Measurements from ENCODE around the gene KHK.

The KHK gene

GRCh38 chr2:27054721-27055120 is 31.9 kb upstream of the KHK start:
- DNase-seq (ENCODE audit: low read depth, low spot score), result no peak
- no peak overlapping the region for H3K27ac ChIP-seq
- H3K36me3 ChIP-seq (ENCODE audit: insufficient read depth, low read length), result peaks cover 50% of the 10 kb centered on the region
- H3K9ac ChIP-seq (ENCODE audit: insufficient read length), result no peak overlapping the region
- no peak overlapping the region for H3K4me3 ChIP-seq
- no peaks in the 10 kb centered on the region for H3K9me3 ChIP-seq (ENCODE audit: low read depth, low read length)
- TF ChIP-seq EZH2 (IDR thresholded peaks at IDR 0.05) (no peak), FOXP2 (optimal IDR thresholded peaks at IDR 0.05; ENCODE audit: control extremely low read depth, extremely low read length, insufficient read depth) (no peak), POLR2AphosphoS5 (IDR thresholded peaks at IDR 0.05; ENCODE audit: borderline replicate concordance, low read depth, low read length) (no peak)

DNA sequence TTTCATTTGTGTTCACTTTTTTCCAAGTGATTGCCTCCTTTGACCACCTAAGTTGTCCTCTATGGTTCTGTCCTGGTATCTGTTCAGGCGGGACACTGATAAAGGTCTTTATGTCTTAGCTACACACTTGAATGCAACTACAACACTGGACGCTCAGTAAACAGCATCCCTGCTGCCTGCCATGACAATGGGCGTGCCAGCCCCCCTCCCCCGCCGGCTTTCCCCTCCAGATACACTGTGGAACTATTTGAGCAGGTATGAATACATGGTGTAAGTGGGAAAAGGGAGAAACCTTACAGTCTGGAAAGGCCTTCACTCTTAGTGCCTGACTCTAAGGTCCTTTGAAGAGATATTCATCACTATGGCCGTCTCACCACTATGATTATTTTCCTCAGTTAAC is 29.4 kb upstream of the KHK start:
- H3K36me3 ChIP-seq (ENCODE audit: insufficient read depth, low read length), result peaks cover 50% of the 10 kb centered on the region
- no peak for DNase-seq (ENCODE audit: low read depth, low spot score)
- no peak overlapping the region for H3K9ac ChIP-seq (ENCODE audit: insufficient read length)
- no peak overlapping the region for H3K4me3 ChIP-seq
- TF ChIP-seq POLR2AphosphoS5 (IDR thresholded peaks at IDR 0.05; ENCODE audit: borderline replicate concordance, low read depth, low read length) (no peak), FOXP2 (optimal IDR thresholded peaks at IDR 0.05; ENCODE audit: control extremely low read depth, extremely low read length, insufficient read depth) (no peak), EZH2 (IDR thresholded peaks at IDR 0.05) (no peak)
- H3K27ac ChIP-seq, result no peak overlapping the region
- H3K9me3 ChIP-seq (ENCODE audit: low read depth, low read length), result no peaks in the 10 kb centered on the region

GRCh38 chr2:27058210-27058609 is 28.4 kb upstream of the KHK start:
- H3K9me3 ChIP-seq (ENCODE audit: low read depth, low read length), result no peaks in the 10 kb centered on the region
- no peak overlapping the region for H3K9ac ChIP-seq (ENCODE audit: insufficient read length)
- no peak overlapping the region for H3K27ac ChIP-seq
- H3K36me3 ChIP-seq (ENCODE audit: insufficient read depth, low read length), result peaks cover 50% of the 10 kb centered on the region
- no peak for DNase-seq (ENCODE audit: low read depth, low spot score)
- H3K4me3 ChIP-seq, result no peak overlapping the region
- TF ChIP-seq FOXP2 (optimal IDR thresholded peaks at IDR 0.05; ENCODE audit: control extremely low read depth, extremely low read length, insufficient read depth), result no peak

- Histone ChIP-seq H3K4me3 (no peak overlapping the region), H3K9me3 (ENCODE audit: low read depth, low read length) (no peaks in the 10 kb centered on the region), H3K36me3 (ENCODE audit: insufficient read depth, low read length) (peaks cover 46% of the 10 kb centered on the region), H3K27ac (no peak overlapping the region), H3K9ac (ENCODE audit: insufficient read length) (no peak overlapping the region)
- DNase-seq (ENCODE audit: low read depth, low spot score), result no peak
- TF ChIP-seq EZH2 (IDR thresholded peaks at IDR 0.05) (no peak), POLR2AphosphoS5 (IDR thresholded peaks at IDR 0.05; ENCODE audit: borderline replicate concordance, low read depth, low read length) (no peak), FOXP2 (optimal IDR thresholded peaks at IDR 0.05; ENCODE audit: control extremely low read depth, extremely low read length, insufficient read depth) (no peak)
These were observed 27.3 kb upstream of the KHK start for GRCh38 chr2:27059141-27059820.

- Histone ChIP-seq H3K4me3 (no peak overlapping the region), H3K36me3 (ENCODE audit: insufficient read depth, low read length) (peaks cover 36% of the 10 kb centered on the region), H3K9ac (ENCODE audit: insufficient read length) (no peak overlapping the region), H3K27ac (0 out of 2 replicates have a peak overlapping the region, but pooled peaks have one; percentile 7), H3K9me3 (ENCODE audit: low read depth, low read length) (no peaks in the 10 kb centered on the region)
- TF ChIP-seq EZH2 (IDR thresholded peaks at IDR 0.05) (no peak), POLR2AphosphoS5 (IDR thresholded peaks at IDR 0.05; ENCODE audit: borderline replicate concordance, low read depth, low read length) (no peak), FOXP2 (optimal IDR thresholded peaks at IDR 0.05; ENCODE audit: control extremely low read depth, extremely low read length, insufficient read depth) (no peak)
- no peak for DNase-seq (ENCODE audit: low read depth, low spot score)
These were observed 26.2 kb upstream of the KHK start for GRCh38 chr2:27060323-27060722.

DNA sequence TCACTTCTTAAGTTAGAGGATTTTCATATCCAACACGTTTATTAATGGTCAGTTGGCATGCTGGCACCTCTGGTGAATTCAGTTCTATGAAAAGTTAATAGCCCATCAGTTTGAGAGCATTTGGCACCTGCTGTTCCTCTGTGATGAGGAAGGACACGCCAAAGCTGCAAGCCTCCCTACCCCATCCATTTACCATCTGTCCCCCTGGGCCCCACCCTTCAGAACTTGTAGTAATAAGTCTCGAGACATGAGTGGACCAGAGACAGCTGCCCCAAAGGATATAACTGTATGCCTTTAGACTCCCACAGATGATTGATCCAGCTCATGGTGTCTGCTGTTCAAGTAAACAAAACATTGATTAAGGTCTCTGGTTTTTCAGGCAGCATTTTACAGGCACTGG is 21.4 kb upstream of the KHK start:
- Histone ChIP-seq H3K9ac (ENCODE audit: insufficient read length) (no peak overlapping the region), H3K27ac (no peak overlapping the region), H3K9me3 (ENCODE audit: low read depth, low read length) (no peaks in the 10 kb centered on the region), H3K4me3 (no peak overlapping the region), H3K36me3 (ENCODE audit: insufficient read depth, low read length) (peaks cover 27% of the 10 kb centered on the region)
- TF ChIP-seq EZH2 (IDR thresholded peaks at IDR 0.05) (no peak), FOXP2 (optimal IDR thresholded peaks at IDR 0.05; ENCODE audit: control extremely low read depth, extremely low read length, insufficient read depth) (no peak), POLR2AphosphoS5 (IDR thresholded peaks at IDR 0.05; ENCODE audit: borderline replicate concordance, low read depth, low read length) (no peak)
- no peak for DNase-seq (ENCODE audit: low read depth, low spot score)

DNA sequence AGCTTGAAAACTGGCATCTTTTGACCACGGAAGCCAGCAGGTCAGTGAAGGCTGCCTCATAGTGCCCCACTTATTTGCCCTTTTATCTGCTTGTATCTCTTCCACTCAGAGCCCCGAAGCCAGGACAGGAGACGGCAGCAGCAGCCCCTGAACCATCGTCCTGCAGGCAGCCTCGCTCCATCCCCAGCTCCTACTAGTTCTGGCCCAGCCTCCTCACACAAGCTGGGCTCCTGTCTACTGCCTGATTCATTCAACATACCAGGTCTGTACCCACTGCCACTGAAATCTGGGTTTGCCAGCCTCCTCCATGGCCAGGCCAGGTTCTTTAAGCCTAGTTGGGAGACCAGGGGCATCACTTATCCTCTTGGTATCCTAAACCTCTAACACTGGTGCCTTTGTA is 19.2 kb upstream of the KHK start:
- no peak overlapping the region for H3K9ac ChIP-seq (ENCODE audit: insufficient read length)
- H3K9me3 ChIP-seq (ENCODE audit: low read depth, low read length), result no peaks in the 10 kb centered on the region
- TF ChIP-seq POLR2AphosphoS5 (IDR thresholded peaks at IDR 0.05; ENCODE audit: borderline replicate concordance, low read depth, low read length) (no peak), FOXP2 (optimal IDR thresholded peaks at IDR 0.05; ENCODE audit: control extremely low read depth, extremely low read length, insufficient read depth) (no peak), EZH2 (IDR thresholded peaks at IDR 0.05) (no peak)
- no peak for DNase-seq (ENCODE audit: low read depth, low spot score)
- peaks cover 28% of the 10 kb centered on the region for H3K36me3 ChIP-seq (ENCODE audit: insufficient read depth, low read length)
- H3K4me3 ChIP-seq, result no peak overlapping the region
- no peak overlapping the region for H3K27ac ChIP-seq

DNA sequence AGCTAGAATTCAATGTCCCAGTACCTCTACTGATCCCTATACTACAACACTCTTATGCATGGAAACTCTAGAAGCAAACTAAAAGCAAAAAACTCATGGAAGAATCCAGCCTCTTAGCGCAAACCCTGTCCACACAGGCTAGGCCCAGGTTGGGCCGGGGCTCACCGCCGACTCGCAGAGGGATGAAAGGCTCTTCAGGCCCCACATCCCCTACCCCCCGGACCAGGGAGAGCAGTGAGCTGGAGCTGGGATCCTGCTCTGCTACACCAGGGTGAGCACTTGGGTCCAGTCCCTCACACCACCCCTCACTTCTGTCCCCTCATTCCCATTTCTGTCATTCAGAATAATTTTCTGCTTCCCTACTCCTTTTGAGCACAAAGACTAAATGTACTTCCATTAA is 17.1 kb upstream of the KHK start:
- Histone ChIP-seq H3K36me3 (ENCODE audit: insufficient read depth, low read length) (peaks cover 28% of the 10 kb centered on the region), H3K9ac (ENCODE audit: insufficient read length) (no peak overlapping the region), H3K9me3 (ENCODE audit: low read depth, low read length) (no peaks in the 10 kb centered on the region; the same call in 1 of the 2 replicates), H3K27ac (no peak overlapping the region), H3K4me3 (no peak overlapping the region)
- TF ChIP-seq FOXP2 (optimal IDR thresholded peaks at IDR 0.05; ENCODE audit: control extremely low read depth, extremely low read length, insufficient read depth) (no peak), EZH2 (IDR thresholded peaks at IDR 0.05) (no peak), POLR2AphosphoS5 (IDR thresholded peaks at IDR 0.05; ENCODE audit: borderline replicate concordance, low read depth, low read length) (no peak)
- DNase-seq (ENCODE audit: low read depth, low spot score), result no peak
